Hippocampal formation (tissue), 2 donors: ENCODE results near the gene CENPX.
"Not testable (repeated sequence)": the region's sequence is repeated elsewhere in the genome, so short reads cannot be mapped to it uniquely, and the experiment has no call there.

Experiments used
- DNase-seq, 2 donors: peaks; one replicate each; lab custom pipeline; 2025; lab: John Stamatoyannopoulos, UW

The CENPX gene

GRCh38 chr17:81998691-81999438, 23.8 kb downstream of the CENPX start:
- no peak for DNase-seq

- DNase-seq: no peak
These were observed 24.5 kb downstream of the CENPX start for GRCh38 chr17:81998212-81998611.

GRCh38 chr17:81996757-81997441, 25.8 kb downstream of the CENPX start:
- no peak for DNase-seq

GRCh38 chr17:81996232-81996756, 26.4 kb downstream of the CENPX start:
- no peak for DNase-seq

GRCh38 chr17:81995463-81996231, 27.0 kb downstream of the CENPX start:
- DNase-seq: no peak

GRCh38 chr17:81994593-81995462, 27.9 kb downstream of the CENPX start:
- DNase-seq: no peak

GRCh38 chr17:81993729-81994592, 28.7 kb downstream of the CENPX start:
- no peak for DNase-seq

GRCh38 chr17:81992306-81993102, 30.2 kb downstream of the CENPX start:
- DNase-seq: no peak

- peak; percentile 32 to 52 for DNase-seq
These were observed 30.9 kb downstream of the CENPX start for GRCh38 chr17:81991684-81992305.

- DNase-seq: no peak
These were observed 31.6 kb downstream of the CENPX start for GRCh38 chr17:81990836-81991683.

GRCh38 chr17:81987161-81987770, 35.4 kb downstream of the CENPX start:
- DNase-seq: no peak

- DNase-seq: no peak
These were observed 36.1 kb downstream of the CENPX start for GRCh38 chr17:81986606-81987005.

GRCh38 chr17:81984773-81985410, 37.8 kb downstream of the CENPX start:
- DNase-seq: no peak

GRCh38 chr17:81983639-81984373, 38.9 kb downstream of the CENPX start:
- no peak for DNase-seq

GRCh38 chr17:81983011-81983638, 39.6 kb downstream of the CENPX start:
- DNase-seq: no peak

- DNase-seq: not testable (repeated sequence)
These were observed 41.2 kb downstream of the CENPX start for GRCh38 chr17:81981511-81981910.
